HEK293 (cell line): ENCODE measurements around the gene NOP9.

ENCODE experiments used
- RBAK ChIP-seq: fragments of 450-650 bp; formaldehyde crosslinking; IDR thresholded peaks from 2 replicates; pipeline ENCODE4 v1.5.1; 2016; ENCODE audit warnings: missing biosample characterization, missing genetic modification characterization
- SCRT1 ChIP-seq: fragments of 450-650 bp; formaldehyde crosslinking; IDR thresholded peaks from 2 replicates; pipeline ENCODE4 v1.5.1; 2016; ENCODE audit warnings: missing biosample characterization, missing genetic modification characterization, borderline replicate concordance
- WT1 ChIP-seq: fragments of 450-650 bp; formaldehyde crosslinking; IDR thresholded peaks from 2 replicates; pipeline ENCODE4 v1.5.1; 2016; ENCODE audit warnings: missing biosample characterization, missing genetic modification characterization
- ZEB2 ChIP-seq: fragments of 450-650 bp; formaldehyde crosslinking; IDR thresholded peaks from 2 replicates; pipeline ENCODE4 v1.5.1; 2016; ENCODE audit warnings: missing biosample characterization, missing genetic modification characterization
- ZFP37 ChIP-seq: fragments of 450-650 bp; formaldehyde crosslinking; IDR thresholded peaks from 2 replicates; pipeline ENCODE4 v1.5.1; 2016; ENCODE audit warnings: missing biosample characterization, missing genetic modification characterization
- ZFP41 ChIP-seq: fragments of 450-650 bp; formaldehyde crosslinking; IDR thresholded peaks from 2 replicates; pipeline ENCODE4 v1.5.1; 2016; ENCODE audit warnings: missing biosample characterization, missing genetic modification characterization, borderline replicate concordance
- ZNF133 ChIP-seq: fragments of 450-650 bp; formaldehyde crosslinking; IDR thresholded peaks from 2 replicates; pipeline ENCODE4 v1.5.1; 2016; ENCODE audit warnings: missing biosample characterization, missing genetic modification characterization
- ZNF146 ChIP-seq: fragments of 450-650 bp; formaldehyde crosslinking; IDR thresholded peaks from 2 replicates; pipeline ENCODE4 v1.5.1; 2016; ENCODE audit warnings: missing biosample characterization, missing genetic modification characterization
- ZNF624 ChIP-seq: fragments of 450-650 bp; formaldehyde crosslinking; IDR thresholded peaks from 2 replicates; pipeline ENCODE4 v1.5.1; 2017; ENCODE audit warnings: missing biosample characterization, missing genetic modification characterization
- ZNF664 ChIP-seq: fragments of 450-650 bp; formaldehyde crosslinking; IDR thresholded peaks from 2 replicates; pipeline ENCODE4 v1.5.1; 2016; ENCODE audit warnings: missing biosample characterization, missing genetic modification characterization
- ZSCAN30 ChIP-seq: fragments of 450-650 bp; IDR thresholded peaks from 2 replicates; pipeline ENCODE4 v1.5.1; 2018; ENCODE audit warnings: missing biosample characterization, mild to moderate bottlenecking, missing genetic modification characterization, moderate library complexity
- TF ChIP-seq, protein P1 (sequence below): fragments of 450-650 bp; formaldehyde crosslinking; IDR thresholded peaks from 2 replicates; pipeline ENCODE4 v1.5.1; 2016; ENCODE audit warnings: missing biosample characterization, missing genetic modification characterization

DNA sequence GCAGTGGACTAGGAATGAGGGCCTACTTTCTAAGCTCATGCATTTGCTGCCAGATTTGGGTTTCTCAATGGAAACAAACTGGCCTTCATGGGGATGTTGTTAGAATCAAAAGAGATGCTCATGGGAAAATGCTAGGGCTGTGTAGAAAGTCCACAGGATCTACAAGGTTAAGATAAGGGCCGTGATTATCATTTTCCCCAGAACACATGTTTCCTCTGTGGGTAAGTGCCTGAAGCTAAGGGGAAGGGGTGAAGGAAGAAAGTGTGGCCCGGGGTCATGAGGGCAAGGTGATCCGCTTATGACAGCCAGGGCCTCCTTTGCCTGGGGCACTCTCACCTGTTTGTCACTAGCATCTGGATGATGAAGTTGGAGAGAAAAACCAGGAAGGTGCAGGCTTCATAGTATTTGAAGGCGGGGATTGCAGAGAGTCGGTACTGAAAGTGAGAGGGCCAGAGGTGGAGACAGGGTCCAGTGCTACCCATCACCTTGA is 25.4 kb downstream of the NOP9 start:
- TF ChIP-seq, protein P1, sequence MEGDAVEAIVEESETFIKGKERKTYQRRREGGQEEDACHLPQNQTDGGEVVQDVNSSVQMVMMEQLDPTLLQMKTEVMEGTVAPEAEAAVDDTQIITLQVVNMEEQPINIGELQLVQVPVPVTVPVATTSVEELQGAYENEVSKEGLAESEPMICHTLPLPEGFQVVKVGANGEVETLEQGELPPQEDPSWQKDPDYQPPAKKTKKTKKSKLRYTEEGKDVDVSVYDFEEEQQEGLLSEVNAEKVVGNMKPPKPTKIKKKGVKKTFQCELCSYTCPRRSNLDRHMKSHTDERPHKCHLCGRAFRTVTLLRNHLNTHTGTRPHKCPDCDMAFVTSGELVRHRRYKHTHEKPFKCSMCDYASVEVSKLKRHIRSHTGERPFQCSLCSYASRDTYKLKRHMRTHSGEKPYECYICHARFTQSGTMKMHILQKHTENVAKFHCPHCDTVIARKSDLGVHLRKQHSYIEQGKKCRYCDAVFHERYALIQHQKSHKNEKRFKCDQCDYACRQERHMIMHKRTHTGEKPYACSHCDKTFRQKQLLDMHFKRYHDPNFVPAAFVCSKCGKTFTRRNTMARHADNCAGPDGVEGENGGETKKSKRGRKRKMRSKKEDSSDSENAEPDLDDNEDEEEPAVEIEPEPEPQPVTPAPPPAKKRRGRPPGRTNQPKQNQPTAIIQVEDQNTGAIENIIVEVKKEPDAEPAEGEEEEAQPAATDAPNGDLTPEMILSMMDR (tag by site-specific recombination) = no peak
- no peak for TF ChIP-seq ZSCAN30
- TF ChIP-seq ZFP41 = no peak
- no peak for TF ChIP-seq WT1 (tag by site-specific recombination)
- TF ChIP-seq ZEB2 (tag by site-specific recombination) = no peak
- TF ChIP-seq RBAK = no peak
- TF ChIP-seq ZNF146 (tag by site-specific recombination) = no peak
- TF ChIP-seq ZNF624 = no peak
- no peak for TF ChIP-seq ZNF664 (tag by site-specific recombination)
- no peak for TF ChIP-seq ZNF133 (tag by site-specific recombination)
- no peak for TF ChIP-seq ZFP37 (tag by site-specific recombination)
- TF ChIP-seq SCRT1 = no peak
